GM19023 (cell line): ENCODE results near the gene ETV4.
A peak's percentile ranks its signal among the peaks of the same experiment; 100 is the strongest.

Experiments used
- ATAC-seq: cut with Tn5 transposase; IDR thresholded peaks from one replicate; pipeline ENCODE4 v1.9.1; 2021; ENCODE audit warnings: mild to moderate bottlenecking, moderate library complexity; ENCODE audit not compliant: unreplicated experiment

Gene ETV4

DNA sequence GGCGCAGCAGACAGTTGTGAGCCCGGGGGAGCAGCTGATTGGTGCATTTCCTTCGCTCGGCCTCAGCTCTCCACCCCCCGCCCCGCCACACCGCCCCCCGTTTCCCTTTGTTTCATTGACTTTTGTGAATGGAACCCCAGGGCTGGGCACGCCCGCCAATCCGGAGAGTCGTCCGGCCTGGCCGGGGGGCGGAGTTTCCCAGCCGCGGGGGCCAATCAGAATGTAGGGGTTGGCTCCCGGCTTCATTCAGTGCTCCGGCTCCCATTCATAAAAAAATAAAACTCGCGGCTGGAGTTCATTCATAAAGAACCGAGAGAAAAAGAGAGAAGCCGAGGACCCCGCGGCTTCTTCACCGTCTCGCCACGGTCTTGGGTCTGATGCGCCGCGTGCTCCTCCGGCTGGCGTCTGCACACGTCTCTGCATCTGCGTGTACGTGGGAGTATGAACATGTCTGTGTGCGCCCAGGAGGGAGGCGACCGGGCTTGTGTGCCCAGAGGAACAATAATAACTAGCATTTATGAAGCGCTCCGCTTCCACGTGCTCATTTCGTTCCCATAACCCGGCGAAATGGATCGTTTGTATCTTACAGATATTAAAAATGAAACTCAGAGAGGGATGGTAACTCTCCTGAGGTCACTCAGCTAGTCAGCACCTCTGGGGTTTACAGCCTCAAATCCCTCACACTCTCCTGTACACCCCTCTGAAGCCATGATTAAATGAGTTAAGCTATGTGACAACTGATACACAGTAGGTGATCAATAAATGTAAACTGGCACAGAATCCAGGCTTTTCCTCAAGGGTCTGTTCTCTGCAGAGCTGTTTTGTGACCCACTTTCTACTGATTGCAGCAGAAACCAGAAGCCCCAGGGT is at the start of gene ETV4:
Gene ETV4, minus strand, starts transcription at position 22 of the 870 bp plus-strand sequence. CDS start 723 bp downstream, outside the sequence.
- ATAC-seq, result peak; percentile 89

DNA sequence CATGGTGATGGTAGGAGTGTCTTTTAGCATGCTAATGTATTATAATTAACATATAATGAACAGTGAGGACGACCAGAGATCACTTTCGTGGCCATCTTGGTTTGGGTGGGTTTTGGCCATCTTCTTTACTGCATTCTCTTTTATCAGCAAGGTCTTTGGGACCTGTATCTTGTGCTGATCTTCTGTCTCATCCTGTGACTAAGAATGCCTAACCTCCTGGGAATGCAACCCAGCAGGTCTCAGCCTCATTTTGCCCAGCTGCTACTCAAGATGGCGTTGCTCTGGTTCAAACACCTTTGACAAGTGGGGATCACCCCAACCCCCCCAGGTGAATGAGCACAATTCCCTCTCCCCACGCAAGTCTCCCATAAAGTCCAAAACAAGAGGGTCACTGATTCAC is 49.3 kb upstream of the ETV4 start:
- ATAC-seq, result no peak

DNA sequence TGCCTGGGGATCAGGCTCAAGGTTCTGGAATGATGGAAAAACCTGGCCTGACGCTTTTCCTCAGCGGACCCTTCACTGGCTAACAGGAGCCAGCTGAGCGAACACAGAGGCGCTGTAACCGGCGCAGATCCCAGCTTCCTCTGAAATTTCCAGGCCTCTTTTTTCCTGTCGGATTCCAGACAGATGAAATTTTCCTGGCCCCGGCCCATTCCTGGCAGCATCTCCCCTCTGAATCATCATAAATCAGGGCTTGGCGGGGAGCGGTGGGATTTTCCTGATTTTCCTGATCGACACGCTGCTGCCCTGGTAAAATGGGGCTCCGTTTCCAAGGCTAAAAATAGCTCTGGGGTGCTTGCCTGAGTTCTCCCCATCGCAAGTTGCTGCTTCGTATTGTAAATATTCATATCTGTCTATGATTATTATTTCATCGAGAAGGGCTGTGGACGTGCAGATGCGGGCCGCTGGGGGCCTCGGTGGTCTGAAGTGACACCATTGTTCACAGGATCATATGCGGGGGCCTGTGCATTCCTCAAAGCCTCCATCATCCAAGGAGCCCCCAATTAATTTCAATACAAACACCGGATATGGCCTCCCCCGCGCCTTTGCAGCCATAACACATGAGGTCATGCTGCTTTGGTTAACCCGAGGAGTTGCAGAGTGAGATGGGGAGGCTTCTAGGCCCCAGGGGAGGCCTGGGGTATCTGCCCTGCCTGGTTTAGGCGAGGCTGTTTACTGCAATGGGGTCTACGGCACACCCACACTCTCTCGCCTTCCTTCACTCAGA is 45.8 kb upstream of the ETV4 start:
- ATAC-seq, result no peak

DNA sequence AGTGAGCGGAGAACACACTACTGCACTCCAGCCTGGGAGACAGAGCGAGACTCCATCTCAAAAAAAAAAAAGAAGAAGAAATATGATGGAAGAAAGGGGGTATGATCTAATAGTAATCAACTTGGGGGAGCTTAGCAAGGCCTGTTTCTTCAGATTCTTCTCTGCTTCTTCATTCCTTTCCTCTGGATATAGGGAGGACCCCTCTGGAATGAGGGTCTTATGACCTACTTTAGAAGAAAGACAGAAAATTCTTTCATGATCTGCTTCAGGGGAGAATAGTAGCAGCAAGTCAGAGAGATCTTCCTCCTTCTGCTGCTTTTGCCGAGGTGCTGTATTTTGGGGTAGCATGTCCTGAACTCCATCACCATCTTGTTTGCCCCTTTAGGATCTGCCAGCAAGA is 44.9 kb upstream of the ETV4 start:
- no peak for ATAC-seq

DNA sequence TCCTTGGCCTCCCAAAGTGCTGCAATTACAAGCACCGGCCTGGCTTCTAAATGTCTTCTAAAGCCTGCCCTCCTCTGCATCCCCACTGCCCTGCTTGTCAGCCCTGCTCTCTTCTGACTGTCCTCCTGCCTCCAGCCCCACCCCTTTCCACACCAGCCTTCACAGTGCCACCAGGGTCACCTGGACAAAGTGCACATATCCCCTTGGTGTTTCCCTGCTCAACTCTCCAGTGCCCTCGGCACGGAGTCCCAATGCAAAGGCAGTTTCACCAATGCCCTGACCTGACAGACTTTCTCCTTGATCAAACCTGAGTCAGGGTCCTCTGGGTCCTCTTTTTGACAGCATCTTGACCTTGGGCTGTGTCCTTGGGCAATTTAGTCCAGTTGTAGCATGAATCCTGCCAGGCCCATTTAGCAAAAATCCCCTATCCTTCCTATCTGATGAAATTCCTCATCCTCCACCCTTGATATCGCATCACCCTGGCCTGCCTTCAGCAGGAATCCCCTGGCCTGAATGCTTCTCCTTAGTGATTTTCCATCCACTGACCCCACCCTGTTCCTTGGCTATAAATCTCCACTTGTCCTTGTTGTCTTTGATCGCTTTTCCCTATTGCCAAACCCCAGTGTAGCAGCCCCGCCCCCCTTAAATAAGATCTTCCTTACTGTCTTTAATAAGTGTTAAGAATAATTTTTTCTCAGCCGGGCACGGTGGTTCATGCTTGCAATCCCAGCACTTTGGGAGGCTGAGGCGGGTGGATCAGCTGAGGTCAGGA is 42.7 kb upstream of the ETV4 start:
- ATAC-seq, result no peak

DNA sequence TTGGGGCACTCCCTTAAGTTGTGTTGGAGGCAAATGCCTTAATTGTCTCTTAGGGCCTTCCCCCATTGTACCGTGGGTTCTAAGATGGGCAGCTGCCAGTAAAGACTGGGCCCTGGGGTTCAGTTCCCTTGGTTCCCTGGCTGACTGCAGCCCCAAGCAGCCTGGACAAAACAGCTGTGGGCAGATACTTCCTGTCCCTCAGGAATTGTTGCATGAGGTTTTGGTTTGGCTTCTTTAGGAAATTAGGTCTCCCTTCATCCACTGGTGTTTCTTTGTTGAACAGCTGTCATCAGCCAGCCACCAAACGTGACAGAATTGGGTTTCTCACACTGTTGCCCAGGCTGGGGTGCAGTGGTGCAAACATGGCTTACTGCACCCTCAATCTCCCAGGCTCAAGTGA is 42.0 kb upstream of the ETV4 start:
- no peak for ATAC-seq

DNA sequence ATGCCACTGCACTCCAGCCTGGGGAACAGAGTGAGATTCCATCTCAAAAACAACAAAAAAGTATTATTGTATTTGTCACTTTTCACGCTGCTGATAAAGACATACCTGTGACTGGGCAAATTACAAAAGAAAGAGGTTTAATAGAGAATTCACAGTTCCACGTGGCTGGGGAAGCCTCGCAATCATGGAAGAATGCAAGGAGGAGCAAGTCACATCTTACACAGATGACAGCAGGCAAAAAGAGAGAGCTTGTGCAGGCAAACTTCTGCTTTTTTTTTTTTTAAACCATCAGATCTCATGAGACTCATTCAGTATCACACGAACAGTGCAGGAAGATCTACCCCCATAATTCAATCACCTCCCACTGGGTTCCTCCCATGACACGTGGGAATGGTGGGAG is 41.5 kb upstream of the ETV4 start:
- no peak for ATAC-seq

DNA sequence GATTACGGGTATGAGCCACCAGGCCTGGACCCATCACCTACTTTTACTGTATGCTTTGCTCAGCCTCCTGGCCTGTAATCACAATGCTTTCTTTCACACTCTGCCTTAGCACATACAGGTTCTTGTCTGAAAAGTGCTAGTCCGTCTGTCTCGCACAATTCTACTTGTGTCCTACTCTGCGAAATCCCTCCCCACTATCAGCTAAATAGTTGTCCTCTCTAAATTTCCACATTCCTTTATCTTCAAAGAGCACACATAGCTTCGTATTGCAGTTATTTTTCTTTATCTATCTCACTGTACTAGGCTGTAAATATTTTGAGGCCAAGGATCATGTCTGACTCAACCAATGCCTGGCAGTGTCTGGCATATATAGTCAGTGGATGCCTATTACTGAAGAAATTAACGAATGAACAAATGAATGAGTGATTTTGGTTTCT is 38.5 kb upstream of the ETV4 start:
- no peak for ATAC-seq

DNA sequence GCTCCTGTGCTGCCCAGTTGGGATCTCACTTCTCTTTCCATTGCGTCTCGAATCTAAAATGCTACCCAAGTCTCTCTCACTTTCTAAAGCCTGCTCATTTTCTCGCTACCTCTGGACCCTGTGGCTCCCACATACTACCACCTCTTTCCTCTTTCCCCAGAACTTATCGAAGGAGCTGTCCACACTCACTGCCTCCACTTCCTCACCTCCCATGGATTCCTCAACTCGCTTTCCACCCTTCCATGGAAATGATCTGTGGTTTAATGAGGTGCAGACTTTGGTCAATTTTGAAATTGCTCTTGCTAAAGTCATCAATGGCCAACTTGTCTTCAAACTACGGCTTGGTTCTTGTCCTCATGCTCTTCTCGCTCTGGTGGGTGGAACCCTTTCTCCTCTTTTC is 37.2 kb upstream of the ETV4 start:
- no peak for ATAC-seq

DNA sequence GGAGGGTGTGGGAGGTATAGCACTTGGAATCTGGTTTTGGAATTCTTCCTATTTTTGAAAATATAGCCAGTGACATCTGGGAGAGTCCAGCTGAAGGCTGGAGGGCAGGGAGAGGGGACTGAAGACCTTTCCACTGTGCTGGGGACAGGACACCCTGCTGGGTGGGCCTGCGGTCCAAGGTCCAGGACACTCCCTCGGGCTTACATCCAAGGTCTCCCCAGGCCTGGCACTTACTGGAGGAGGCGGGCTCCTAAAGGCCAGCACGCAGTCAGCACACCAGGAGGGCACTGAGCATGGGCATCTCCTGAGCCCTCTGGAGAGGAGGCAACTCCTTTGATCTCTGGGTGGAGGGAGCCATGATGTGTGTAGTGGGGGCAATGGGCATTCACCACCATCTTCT is 35.5 kb upstream of the ETV4 start:
- no peak for ATAC-seq

DNA sequence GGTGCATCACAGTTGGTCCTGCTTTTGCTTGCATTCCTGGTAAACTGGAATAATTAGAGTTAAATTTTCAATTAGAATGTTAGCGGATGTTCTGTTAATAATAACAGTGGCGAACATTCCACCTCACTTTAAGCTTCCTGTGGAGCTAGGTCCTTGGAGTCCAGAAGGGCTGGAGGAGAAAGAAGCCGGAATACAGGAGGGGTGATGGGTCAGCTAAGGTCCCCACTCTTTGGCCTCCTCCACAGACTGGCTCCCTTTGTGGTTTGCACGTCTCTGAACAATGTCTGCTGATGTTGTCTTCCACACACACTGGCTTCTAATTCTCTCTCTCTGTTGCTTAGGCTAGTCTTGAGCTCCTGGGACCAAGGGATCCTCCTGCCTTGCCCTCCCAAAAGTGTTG is 35.0 kb upstream of the ETV4 start:
- ATAC-seq, result no peak

DNA sequence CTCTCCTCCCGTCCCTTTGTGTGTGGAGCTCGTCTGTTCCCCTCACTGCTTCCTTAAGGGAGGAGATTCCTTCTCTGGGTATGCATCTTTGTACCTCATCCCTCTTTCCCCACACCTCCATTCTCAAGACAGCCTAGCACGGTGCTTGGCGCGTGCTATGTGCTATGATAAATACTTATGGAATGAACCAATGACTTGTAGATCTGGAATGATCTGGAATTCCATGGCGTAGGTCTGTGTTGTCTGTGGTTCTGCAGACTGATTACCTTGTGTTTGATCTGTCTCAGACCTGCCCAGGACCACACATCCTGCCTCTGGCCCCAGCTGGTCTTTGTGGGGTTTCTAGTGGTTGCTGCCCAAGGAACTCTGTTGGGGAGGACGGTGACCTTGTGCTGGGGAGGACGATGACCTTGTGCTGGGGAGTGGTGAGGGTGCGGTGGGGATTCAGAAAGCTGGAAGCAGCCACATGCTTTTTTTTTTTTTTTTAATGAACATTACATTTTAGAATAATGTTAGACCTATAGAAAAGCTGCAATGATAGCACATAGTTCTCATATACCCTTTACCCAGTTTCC is 33.5 kb upstream of the ETV4 start:
- ATAC-seq, result no peak

DNA sequence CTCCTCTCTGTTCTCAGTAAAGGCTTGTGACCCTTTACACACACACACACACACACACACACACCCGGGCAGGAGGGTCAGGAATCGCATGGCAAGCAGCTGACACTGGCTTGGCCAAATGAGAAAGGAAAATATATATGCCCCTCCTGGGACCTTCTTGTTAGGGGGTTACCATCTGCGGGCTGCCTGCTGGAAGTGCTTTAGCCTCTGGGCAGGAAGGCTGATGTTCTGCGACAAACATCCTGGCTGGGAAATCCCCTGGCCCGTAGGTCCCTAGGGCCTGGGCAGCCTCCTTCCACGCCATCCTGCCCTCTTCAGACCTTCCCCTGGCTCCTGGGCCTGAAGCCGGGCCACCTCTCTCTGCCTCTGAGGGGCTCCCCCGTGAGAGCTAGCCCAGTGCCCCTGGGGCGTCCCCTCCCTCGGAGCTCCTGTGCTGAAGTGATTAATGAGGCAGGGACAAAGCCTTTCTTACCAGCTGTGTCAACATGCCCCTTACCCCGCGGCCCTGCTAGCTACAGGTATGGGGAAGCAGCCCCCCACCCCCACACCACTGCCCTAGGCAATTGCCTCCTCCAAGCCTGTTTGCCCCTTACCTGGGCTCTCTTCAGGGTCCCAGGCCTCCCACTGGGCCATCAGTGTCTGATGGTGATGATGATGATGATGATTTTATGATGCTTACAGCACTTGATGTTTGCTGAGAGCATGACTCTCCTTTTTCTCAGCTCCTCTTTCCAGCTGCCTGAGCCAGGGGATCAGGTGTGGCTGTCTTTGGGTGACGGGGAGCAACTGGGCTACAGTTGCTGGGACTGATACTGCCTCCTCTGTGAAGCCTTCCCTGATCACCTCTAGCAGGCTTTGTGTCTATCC is 32.8 kb upstream of the ETV4 start:
- ATAC-seq, result no peak

DNA sequence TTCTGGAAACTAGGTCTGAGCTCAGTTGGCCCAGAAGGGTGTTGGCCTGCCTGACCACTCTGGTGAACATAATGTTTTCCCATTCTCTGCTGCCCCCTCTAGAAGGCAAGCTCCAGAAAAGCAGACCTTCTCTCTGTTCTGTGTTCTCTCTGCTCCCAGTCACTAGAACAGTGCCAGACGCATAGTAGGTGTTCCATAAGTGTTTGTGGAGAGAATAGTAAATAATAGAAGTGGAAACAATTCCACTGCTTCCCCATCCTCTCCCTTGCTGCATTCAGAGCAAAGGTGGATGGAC is 32.2 kb upstream of the ETV4 start:
- no peak for ATAC-seq

DNA sequence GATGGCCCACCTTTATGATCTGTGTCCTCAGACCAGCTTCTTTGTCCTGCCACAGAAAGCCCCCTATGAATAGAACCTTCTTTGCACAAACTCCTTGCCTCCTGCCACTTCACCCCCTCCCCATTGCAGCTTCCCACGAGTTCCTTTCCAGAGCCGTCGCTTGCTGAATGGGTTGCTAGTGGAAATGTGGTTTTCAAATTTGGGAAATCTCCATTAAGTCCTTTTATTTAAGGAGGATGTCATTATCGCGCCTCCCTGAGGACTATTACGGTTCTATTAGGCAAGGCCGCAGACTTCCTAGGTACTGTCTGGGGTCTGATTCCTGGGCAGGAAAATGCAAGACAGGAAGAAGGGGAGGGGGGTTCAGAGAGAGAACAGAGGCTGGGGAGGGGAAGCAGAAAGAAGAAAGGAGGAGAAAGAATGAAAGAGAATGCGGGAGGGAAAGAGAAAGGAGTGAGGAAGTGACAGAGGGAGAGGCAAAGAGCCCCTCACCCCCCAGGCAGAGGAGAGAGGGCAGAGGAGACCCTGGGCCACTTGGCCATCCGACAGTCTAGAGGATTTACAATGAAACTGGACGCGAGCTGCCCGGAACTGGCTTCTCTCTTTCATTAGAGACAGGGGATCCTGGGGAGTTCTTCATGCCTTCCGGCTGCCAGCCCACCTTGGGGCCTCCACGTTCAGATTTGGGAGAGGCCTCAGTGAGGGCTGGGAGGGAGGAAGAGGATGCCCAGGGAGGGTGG is 31.7 kb upstream of the ETV4 start:
- ATAC-seq, result no peak

DNA sequence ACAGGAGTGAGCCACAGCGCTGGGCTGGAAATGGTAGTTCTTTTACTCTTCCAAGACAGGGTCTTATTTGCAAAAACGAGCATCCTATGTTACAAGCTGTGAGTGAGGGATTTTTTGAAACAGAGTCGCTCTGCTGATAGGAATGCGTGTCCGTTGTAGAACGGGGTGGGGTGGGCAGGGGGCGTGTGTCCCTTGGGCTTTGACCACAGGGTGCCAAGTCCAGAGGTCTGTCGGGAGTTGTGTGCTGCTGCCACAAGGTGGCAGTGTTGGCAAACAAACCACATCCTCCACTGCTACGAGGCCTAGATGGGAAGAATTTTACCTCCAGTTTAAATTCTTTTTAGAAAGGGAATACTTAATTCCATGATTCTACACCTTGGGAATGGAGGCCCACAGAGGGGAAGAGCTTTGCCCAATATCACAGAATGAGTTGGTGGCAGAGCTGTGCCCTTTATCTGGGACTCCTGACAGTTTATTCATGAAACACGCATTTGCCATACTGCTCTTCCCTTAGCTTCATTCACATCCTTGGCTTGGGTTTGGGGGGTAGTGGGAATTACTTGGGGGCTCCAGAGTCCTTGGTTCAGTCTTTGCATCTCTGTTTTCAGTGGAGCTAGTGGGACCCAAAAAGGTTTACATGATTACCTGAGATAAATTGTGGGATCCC is 30.6 kb upstream of the ETV4 start:
- ATAC-seq, result no peak

DNA sequence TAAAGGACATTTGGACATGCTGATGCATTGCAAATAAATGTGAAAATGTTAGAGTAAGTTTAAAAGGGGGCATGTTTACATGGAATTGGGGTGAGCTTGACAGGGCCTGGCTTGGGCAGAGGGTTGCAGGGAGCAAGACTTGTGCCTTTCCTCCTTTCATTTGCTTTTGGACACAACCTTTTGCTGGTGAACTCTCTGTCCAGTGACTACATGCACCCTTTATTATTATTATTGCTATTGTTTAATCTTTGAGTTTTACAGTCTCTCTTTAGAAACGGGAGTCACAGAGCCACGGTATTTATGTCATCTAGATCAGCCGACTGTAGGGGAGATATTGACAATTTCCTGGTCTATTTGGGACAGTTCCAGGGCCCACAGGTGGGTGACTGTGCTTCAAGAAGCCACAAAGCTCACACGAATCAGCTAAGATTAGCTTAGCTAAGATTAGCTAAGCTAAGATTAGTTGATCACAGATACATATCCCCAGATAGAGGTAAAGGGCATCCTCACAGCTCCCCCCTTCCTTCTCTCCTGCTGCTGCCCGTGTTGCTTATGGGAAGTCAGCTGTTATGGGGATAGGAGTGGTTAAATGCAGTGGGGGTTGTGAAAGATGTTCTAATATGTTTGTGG is 28.9 kb upstream of the ETV4 start:
- no peak for ATAC-seq

DNA sequence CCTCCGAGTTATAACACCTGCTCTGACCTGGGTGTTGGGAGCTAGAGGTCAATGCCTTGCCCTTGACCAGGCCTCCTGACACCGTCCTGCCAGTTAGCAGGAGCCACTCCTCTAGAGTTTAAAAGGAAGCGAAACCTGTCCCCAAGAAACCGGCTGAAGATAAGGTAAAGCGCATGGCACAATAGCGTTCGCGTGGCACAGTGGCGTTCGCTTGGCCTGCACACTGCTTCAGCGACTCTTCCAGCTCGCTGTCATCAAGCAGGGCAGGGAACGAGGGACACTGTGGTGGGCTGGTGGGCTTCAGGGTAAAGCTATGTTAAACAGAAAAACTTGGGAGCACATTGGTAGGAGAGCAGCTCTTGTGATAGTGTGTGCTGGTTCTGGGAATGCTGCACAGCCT is 28.2 kb upstream of the ETV4 start:
- ATAC-seq, result no peak
